Measurements from ENCODE around the gene BMX. TPM values are rescaled to one million over a fixed set of nuclear protein-coding genes. Genes with fewer than 3 reads are reported as not detected.

The BMX gene
- not detected in 2 replicates for total RNA-seq

DNA sequence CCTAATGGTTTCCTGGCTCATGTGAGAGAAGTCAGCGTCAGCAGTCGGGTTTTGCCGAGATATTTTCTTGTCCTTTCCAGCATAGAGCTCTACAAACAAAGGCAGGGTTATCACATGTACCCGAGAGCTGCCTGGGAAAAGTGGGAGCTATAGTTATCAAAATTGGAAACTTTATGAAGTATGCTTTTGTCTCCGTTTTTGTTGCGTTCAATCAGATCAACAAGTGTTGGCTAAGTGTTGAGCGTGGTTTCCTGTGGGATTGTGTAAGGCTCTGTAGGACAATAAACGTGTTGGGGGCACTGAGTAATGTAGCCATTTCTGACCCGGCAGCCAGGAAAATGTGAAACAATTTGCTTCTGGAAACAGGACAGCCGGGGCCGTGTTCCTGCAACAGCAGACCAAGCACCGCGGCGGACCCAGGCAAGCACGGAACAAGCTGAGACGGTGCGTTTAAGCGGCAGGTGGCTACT is at the start of gene BMX:
TSS of gene BMX (plus strand) at position 311 of the 470 bp plus-strand sequence. CDS start 7,547 bp downstream, outside the sequence.

GRCh38 chrX:15493118-15493962 is 7.3 kb upstream of the BMX start, which contains the start of gene PIR:
Gene PIR, minus strand, starts transcription at chrX:15493333. Its CDS starts 2,076 bp downstream, at chrX:15491257.

GRCh38 chrX:15600745-15601144 is 100.1 kb downstream of the BMX start, which contains the start of gene ACE2:
Gene ACE2, minus strand, starts transcription at chrX:15600960. Its CDS starts 49 bp downstream, at chrX:15600911.

Other genes with a start within 250 kb of the BMX start
- gene ASB9, start 230.7 kb upstream of the BMX start, total RNA-seq, result 3.0 and 3.2 TPM in 2 replicates
- gene ASB11, start 185.2 kb upstream of the BMX start, total RNA-seq, result not detected in 2 replicates
- gene PIGA, start 165.3 kb upstream of the BMX start, total RNA-seq, result 9.4 and 12.2 TPM in 2 replicates
- 0.32 and 0.97 TPM in 2 replicates for gene VEGFD, start 116.4 kb upstream of the BMX start, total RNA-seq
- gene PIR, start 7.5 kb upstream of the BMX start, total RNA-seq, result 6.5 and 8.4 TPM in 2 replicates
- not detected in 2 replicates for gene ACE2, start 100.2 kb downstream of the BMX start, total RNA-seq
- gene CLTRN, start 164.0 kb downstream of the BMX start, total RNA-seq, result 0.24 TPM in 1 of 2 replicates, not detected in the other
- gene CA5B, start 237.5 kb downstream of the BMX start, total RNA-seq, result 36.6 and 47.4 TPM in 2 replicates

Data from hair follicle dermal papilla cell (primary cell).